ENCODE data around the gene ARFGAP2. TPM values are rescaled to one million over a fixed set of nuclear protein-coding genes. Genes with fewer than 3 reads are reported as not detected.
"Not testable (repeated sequence)": the region's sequence is repeated elsewhere in the genome, so short reads cannot be mapped to it uniquely, and the experiment has no call there.

ARFGAP2 gene
- total RNA-seq, 4 donors from 2014 or later: 144 to 225 (median 163) TPM

DNA sequence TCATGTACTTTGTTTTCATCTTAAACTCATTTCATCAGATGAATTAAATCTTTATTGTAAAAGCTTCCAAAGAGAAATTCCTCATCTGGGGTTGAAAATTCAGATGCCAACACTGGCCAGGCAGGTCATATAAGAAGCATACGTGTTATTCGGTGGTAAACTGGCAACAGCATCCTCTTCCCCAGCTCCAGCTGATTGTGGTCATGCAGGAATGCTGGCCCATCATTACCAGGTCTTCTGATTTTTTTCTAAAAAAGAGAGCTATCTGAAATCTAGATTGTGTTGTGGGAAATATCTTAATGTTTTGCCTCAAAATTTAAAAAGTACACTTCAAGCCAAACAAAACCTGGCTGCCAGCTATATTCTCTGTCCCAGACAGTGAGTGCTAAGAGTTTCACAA is 53.6 kb downstream of the ARFGAP2 start:
- no peaks in the 10 kb centered on the region for H3K27me3 ChIP-seq
- H3K36me3 ChIP-seq: no peaks in the 10 kb centered on the region
- TF ChIP-seq CTCF (IDR thresholded peaks at IDR 0.05): no peak
- no peak for TF ChIP-seq POLR2A (IDR thresholded peaks at IDR 0.05)
- H3K9me3 ChIP-seq: no peaks in the 10 kb centered on the region
- no peak overlapping the region for H3K27ac ChIP-seq
- H3K4me1 ChIP-seq: no peaks in the 10 kb centered on the region
- DNase-seq: no peak
- H3K4me3 ChIP-seq: no peak overlapping the region

DNA sequence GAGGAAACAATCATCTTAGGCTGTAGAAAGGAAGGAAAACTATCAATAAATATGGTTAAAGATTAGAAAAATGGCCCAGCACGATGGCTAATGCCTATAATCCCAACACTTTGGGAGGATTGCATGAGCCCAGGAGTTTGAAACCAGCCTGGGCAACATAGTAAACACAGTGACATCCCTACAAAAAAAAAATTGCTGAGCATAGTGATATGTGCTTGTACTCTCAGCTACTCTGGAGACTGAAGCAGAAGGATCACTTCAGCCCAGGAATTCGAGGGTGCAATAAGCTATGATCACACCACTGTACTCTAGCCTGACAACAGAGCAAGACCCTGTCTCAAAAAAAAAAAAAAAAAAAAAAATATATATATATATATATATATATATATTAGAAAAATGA is 54.9 kb downstream of the ARFGAP2 start:
- no peaks in the 10 kb centered on the region for H3K9me3 ChIP-seq
- no peak for TF ChIP-seq POLR2A (IDR thresholded peaks at IDR 0.05)
- TF ChIP-seq CTCF (IDR thresholded peaks at IDR 0.05): no peak
- no peaks in the 10 kb centered on the region for H3K4me1 ChIP-seq
- H3K27me3 ChIP-seq: no peaks in the 10 kb centered on the region
- H3K27ac ChIP-seq: no peak overlapping the region
- no peak for DNase-seq
- no peak overlapping the region for H3K4me3 ChIP-seq
- H3K36me3 ChIP-seq: no peaks in the 10 kb centered on the region

DNA sequence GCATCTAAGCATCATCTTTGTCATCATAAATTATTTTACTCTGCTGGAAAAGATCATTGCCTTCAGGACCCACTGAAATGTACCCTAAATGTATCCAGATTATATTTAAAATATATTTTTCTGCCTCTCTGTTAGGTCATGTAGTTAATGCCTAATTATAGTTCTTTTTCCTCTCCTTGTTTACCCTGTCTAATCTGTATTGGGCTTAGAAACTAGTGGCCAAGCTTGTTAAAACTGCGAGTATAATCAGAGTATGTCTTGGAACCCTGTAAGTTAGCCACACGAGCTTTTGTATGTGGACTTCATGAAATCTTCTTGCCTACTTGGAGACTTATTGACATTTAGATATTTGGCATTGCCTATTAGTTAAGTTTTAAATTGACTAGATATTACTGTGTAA is 55.6 kb downstream of the ARFGAP2 start:
- TF ChIP-seq POLR2A (IDR thresholded peaks at IDR 0.05) (no peak), CTCF (IDR thresholded peaks at IDR 0.05) (no peak)
- H3K27me3 ChIP-seq: no peaks in the 10 kb centered on the region
- H3K9me3 ChIP-seq: no peaks in the 10 kb centered on the region

GRCh38 chr11:47118958-47119688 is 57.6 kb downstream of the ARFGAP2 start:
- H3K4me3 ChIP-seq: peak overlapping the region in 2 of 4 donors; percentile 36 to 39
- peak in 2 of 3 donors; percentile 94 for DNase-seq
- H3K4me1 ChIP-seq, H3K36me3 ChIP-seq, H3K27me3 ChIP-seq, H3K9me3 ChIP-seq: not testable (repeated sequence)
- H3K27ac ChIP-seq: peak overlapping the region in 2 of 4 donors; percentile 67 to 79

More for the DNA sequence above, 55.6 kb downstream of the ARFGAP2 start:
- H3K4me1 ChIP-seq: no peaks in the 10 kb centered on the region
- no peak overlapping the region for H3K27ac ChIP-seq
- no peak overlapping the region for H3K4me3 ChIP-seq
- DNase-seq: no peak
- no peaks in the 10 kb centered on the region for H3K36me3 ChIP-seq

Small RNA genes lying within 50 kb of the gene (small RNA-seq; reads per million reads assigned to genes)
- gene MIR6745: 0 reads per million in 2 donors

Other genes with a start within 250 kb of the ARFGAP2 start
- 10 to 100 TPM; 31.8 to 42.1 (median 39.1) TPM for gene CSTPP1, start 240.1 kb downstream of the ARFGAP2 start, total RNA-seq
- 1 to 10 TPM; 4.3 to 9.1 (median 7.5) TPM for gene PACSIN3, start 9.6 kb upstream of the ARFGAP2 start, total RNA-seq
- gene DDB2, start 38.1 kb upstream of the ARFGAP2 start, total RNA-seq: 10 to 100 TPM; 20.7 to 40.4 (median 33.6) TPM
- 100 to 1,000 TPM in 3 of 4 donors, 10 to 100 TPM in 1; 30.5 to 131 (median 112) TPM for gene ACP2, start 71.9 kb upstream of the ARFGAP2 start, total RNA-seq
- gene NR1H3, start 81.1 kb upstream of the ARFGAP2 start, total RNA-seq: 100 to 1,000 TPM in 3 of 4 donors, 10 to 100 TPM in 1; 95.8 to 152 (median 123) TPM
- 10 to 100 TPM; 47.8 to 83.2 (median 72.9) TPM for gene MADD, start 93.3 kb upstream of the ARFGAP2 start, total RNA-seq
- gene MYBPC3, start 175.8 kb upstream of the ARFGAP2 start, total RNA-seq: not detected
- gene SPI1, start 201.7 kb upstream of the ARFGAP2 start, total RNA-seq: 10 to 100 TPM in 1 of 4 donors, 1 to 10 TPM in 3; 2.6 to 27.2 (median 7.8) TPM
- 10 to 100 TPM; 19.8 to 56.6 (median 39.6) TPM for gene SLC39A13, start 231.7 kb upstream of the ARFGAP2 start, total RNA-seq
- gene PSMC3, start 249.6 kb upstream of the ARFGAP2 start, total RNA-seq: 100 to 1,000 TPM in 1 of 4 donors, 10 to 100 TPM in 3; 47.6 to 121 (median 70.9) TPM